A549 (cell line): ENCODE data around the gene CIART.

Experiments
- BCL3 ChIP-seq: fragments of >200 bp; sonication (Bioruptor Twin); formaldehyde crosslinking; IDR thresholded peaks from 3 replicates; pipeline ENCODE4 v1.6.1; 2016
- CBX2 ChIP-seq: fragments of 200-600 bp; sonication (generic); IDR thresholded peaks from 2 replicates; pipeline ENCODE4 v1.6.1; 2016; ENCODE audit warnings: low read depth, mild to moderate bottlenecking, borderline replicate concordance
- CTCF ChIP-seq: fragments of >200 bp; sonication (Bioruptor Twin); formaldehyde crosslinking; IDR thresholded peaks from 3 replicates; pipeline ENCODE4 v1.5.1; 2016
- MAX ChIP-seq: IDR thresholded peaks from 2 replicates; pipeline ENCODE4 v1.6.1; 2012
- NR3C1 ChIP-seq: fragments of >200 bp; sonication (Bioruptor Twin); formaldehyde crosslinking; IDR thresholded peaks from 3 replicates; pipeline ENCODE4 v1.6.1; 2017
- POLR2A ChIP-seq: IDR thresholded peaks from 2 replicates; pipeline ENCODE4 v1.6.1; 2012; ENCODE audit warnings: mild to moderate bottlenecking, low read length
- RAD21 ChIP-seq, 2 experiments: fragments of >200 bp in 1 of 2; sonication (Bioruptor Twin) in 1 of 2; formaldehyde crosslinking in 1 of 2; IDR thresholded peaks in 1 of 2; conservative IDR thresholded peaks in 1 of 2; 2 replicates in 1 of 2; 3 replicates in 1 of 2; pipeline ENCODE4 v1.6.1; 2012 to 2018; ENCODE audit warnings: inconsistent platforms in 1 of 2
- SREBF2 ChIP-seq: fragments of 450-650 bp; IDR thresholded peaks from 2 replicates; pipeline ENCODE4 v1.6.1; 2014; ENCODE audit warnings: mild to moderate bottlenecking, moderate library complexity
- TP53 ChIP-seq: fragments of 250-450 bp; sonication (Bioruptor Pico); IDR thresholded peaks from 2 replicates; pipeline ENCODE4 v1.5.0; 2021; ENCODE audit warnings: mild to moderate bottlenecking, moderate library complexity

GRCh38 chr1:150267896-150268295 lies 14.5 kb upstream of the CIART start:
- TF ChIP-seq BCL3 (no peak), SREBF2 (no peak), MAX (no peak), POLR2A (no peak), CTCF (no peak), CBX2 (no peak), RAD21 (conservative IDR thresholded peaks at IDR 0.05 in 1 of 2, IDR thresholded peaks at IDR 0.05 in 1 of 2) (no peak), NR3C1 (no peak), TP53 (CRISPR knock-in tag) (no peak)
